Activated T-cell treated with anti-CD3 and anti-CD28 coated beads, Interleukin-2, amount 50 U/mL, for 4 hours (primary cell): ENCODE results near the gene CAMTA1. TPM values are rescaled to one million over a fixed set of nuclear protein-coding genes. Genes with fewer than 3 reads are reported as not detected.

ENCODE experiments used
- ATAC-seq, 2 donors: fragments of 200-7000 bp; cut with Tn5 transposase; one replicate each; pipeline ENCODE4 v1.10.0; 2021
- DNase-seq: peaks from one replicate; pipeline ENCODE4 v3.0.0-alpha.2; 2020
- H3K27me3 Mint-ChIP-seq: one replicate; pipeline ENCODE4 v1.8.0; 2021; ENCODE audit warnings: low read depth, mixed read lengths
- H3K36me3 Mint-ChIP-seq: one replicate; pipeline ENCODE4 v1.8.0; 2022; ENCODE audit warnings: mixed read lengths; ENCODE audit not compliant: insufficient read depth
- H3K4me1 Mint-ChIP-seq: one replicate; pipeline ENCODE4 v1.8.0; 2021; ENCODE audit warnings: low read depth, mixed read lengths
- H3K4me3 Mint-ChIP-seq: one replicate; pipeline ENCODE4 v1.8.0; 2021; ENCODE audit warnings: mild to moderate bottlenecking, moderate library complexity, mixed read lengths
- H3K9me3 Mint-ChIP-seq: one replicate; pipeline ENCODE4 v1.8.0; 2021; ENCODE audit warnings: mixed read lengths
- total RNA-seq, 3 donors: library from RNA; stranded (reverse); gene quantifications; one replicate each; pipeline ENCODE4 v1.2.1, GENCODE V29; 2021

The CAMTA1 gene
- total RNA-seq, 3 donors from 2014 or later: 47.5 to 50.3 (median 47.7) TPM

DNA sequence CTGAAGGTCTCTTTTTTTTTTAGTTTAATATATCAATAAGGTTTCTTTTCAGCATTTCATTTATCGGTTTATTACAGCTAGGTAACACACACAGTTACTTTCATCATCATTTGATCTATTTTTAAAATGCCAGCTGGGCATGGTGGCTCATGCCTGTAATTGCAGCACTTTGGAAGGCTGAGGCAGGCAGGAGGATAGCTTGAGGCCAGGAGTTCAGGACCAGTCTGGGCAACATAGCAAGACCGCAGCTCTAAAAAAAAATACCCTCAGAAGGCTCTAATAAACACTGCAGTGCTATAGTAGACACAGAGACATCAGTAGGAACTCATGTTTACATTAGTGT is 937.4 kb downstream of the CAMTA1 start:
- Mint-ChIP-seq H3K36me3 (no peaks in the 10 kb centered on the region), H3K9me3 (no peaks in the 10 kb centered on the region), H3K4me1 (peaks cover 6% of the 10 kb centered on the region), H3K4me3 (no peak overlapping the region), H3K27me3 (peaks cover 15% of the 10 kb centered on the region)
- DNase-seq: no peak
- no peak for ATAC-seq

GRCh38 chr1:7726623-7727022 is 941.4 kb downstream of the CAMTA1 start:
- H3K27me3 Mint-ChIP-seq: peaks cover 9% of the 10 kb centered on the region
- no peak for ATAC-seq
- no peaks in the 10 kb centered on the region for H3K9me3 Mint-ChIP-seq
- H3K4me1 Mint-ChIP-seq: peaks cover 6% of the 10 kb centered on the region
- H3K4me3 Mint-ChIP-seq: no peak overlapping the region
- no peaks in the 10 kb centered on the region for H3K36me3 Mint-ChIP-seq
- no peak for DNase-seq

GRCh38 chr1:7727809-7728471 is 942.7 kb downstream of the CAMTA1 start:
- Mint-ChIP-seq H3K9me3 (no peaks in the 10 kb centered on the region), H3K4me1 (peaks cover 6% of the 10 kb centered on the region), H3K4me3 (no peak overlapping the region), H3K36me3 (no peaks in the 10 kb centered on the region), H3K27me3 (peaks cover 9% of the 10 kb centered on the region)
- DNase-seq (no peak), ATAC-seq (no peak)

GRCh38 chr1:7729761-7730160 is 944.5 kb downstream of the CAMTA1 start:
- ATAC-seq: no peak
- H3K4me1 Mint-ChIP-seq: peaks cover 6% of the 10 kb centered on the region
- H3K27me3 Mint-ChIP-seq: peaks cover 9% of the 10 kb centered on the region
- no peaks in the 10 kb centered on the region for H3K36me3 Mint-ChIP-seq
- H3K4me3 Mint-ChIP-seq: no peak overlapping the region
- H3K9me3 Mint-ChIP-seq: no peaks in the 10 kb centered on the region
- no peak for DNase-seq

- H3K9me3 Mint-ChIP-seq: no peaks in the 10 kb centered on the region
- no peak for DNase-seq
- H3K36me3 Mint-ChIP-seq: no peaks in the 10 kb centered on the region
- no peaks in the 10 kb centered on the region for H3K4me1 Mint-ChIP-seq
- no peak for ATAC-seq
- no peak overlapping the region for H3K4me3 Mint-ChIP-seq
- peaks cover 12% of the 10 kb centered on the region for H3K27me3 Mint-ChIP-seq
Observed at GRCh38 chr1:7732331-7732730, 947.1 kb downstream of the CAMTA1 start.

DNA sequence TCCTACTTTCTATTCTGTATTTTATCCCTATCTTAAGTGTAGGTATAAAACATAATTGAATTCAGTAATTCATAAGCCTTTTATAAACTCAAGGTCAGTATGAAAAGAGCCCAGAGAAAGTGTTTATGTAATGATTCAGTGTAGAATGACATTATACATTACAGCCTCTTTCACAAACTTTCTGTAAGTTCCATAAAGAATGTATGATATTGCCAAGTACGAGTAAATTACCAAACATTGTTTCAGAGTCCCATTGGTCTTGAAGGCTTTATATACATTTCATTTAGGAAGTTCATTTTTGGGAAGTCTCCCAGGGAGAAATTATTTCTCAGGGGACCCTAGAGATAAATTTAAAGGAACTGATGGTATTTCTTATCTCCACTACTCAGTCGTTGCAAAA is 948.0 kb downstream of the CAMTA1 start:
- Mint-ChIP-seq H3K4me3 (no peak overlapping the region), H3K4me1 (no peaks in the 10 kb centered on the region), H3K27me3 (peaks cover 18% of the 10 kb centered on the region), H3K36me3 (no peaks in the 10 kb centered on the region), H3K9me3 (no peaks in the 10 kb centered on the region)
- DNase-seq: no peak
- ATAC-seq: no peak

DNA sequence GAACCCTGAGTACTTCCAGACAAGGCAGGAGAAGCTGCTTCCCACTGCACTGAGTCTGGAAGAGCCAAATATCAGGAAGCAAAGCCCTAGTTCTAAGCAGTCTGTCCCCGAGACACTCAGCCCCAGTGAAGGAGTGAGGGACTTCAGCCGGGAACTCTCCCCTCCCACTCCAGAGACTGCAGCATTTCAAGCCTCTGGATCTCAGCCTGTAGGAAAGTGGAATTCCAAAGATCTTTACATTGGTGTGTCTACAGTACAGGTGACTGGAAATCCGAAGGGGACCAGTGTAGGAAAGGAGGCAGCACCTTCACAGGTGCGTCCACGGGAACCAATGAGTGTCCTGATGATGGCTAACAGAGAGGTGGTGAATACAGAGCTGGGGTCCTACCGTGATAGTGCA is 952.8 kb downstream of the CAMTA1 start:
- Mint-ChIP-seq H3K9me3 (peaks cover 3% of the 10 kb centered on the region), H3K27me3 (peaks cover 9% of the 10 kb centered on the region), H3K4me1 (no peaks in the 10 kb centered on the region), H3K4me3 (no peak overlapping the region), H3K36me3 (no peaks in the 10 kb centered on the region)
- ATAC-seq: no peak
- DNase-seq: no peak

GRCh38 chr1:7743346-7743745 is 958.1 kb downstream of the CAMTA1 start:
- DNase-seq (no peak), ATAC-seq (no peak)
- Mint-ChIP-seq H3K4me3 (no peak overlapping the region), H3K9me3 (peaks cover 3% of the 10 kb centered on the region), H3K4me1 (no peaks in the 10 kb centered on the region), H3K36me3 (no peaks in the 10 kb centered on the region), H3K27me3 (peaks cover 5% of the 10 kb centered on the region)

- H3K36me3 Mint-ChIP-seq: no peaks in the 10 kb centered on the region
- DNase-seq (no peak), ATAC-seq (no peak)
- no peak overlapping the region for H3K4me3 Mint-ChIP-seq
- H3K4me1 Mint-ChIP-seq: no peaks in the 10 kb centered on the region
- H3K9me3 Mint-ChIP-seq: no peaks in the 10 kb centered on the region
- H3K27me3 Mint-ChIP-seq: peaks cover 5% of the 10 kb centered on the region
Observed at GRCh38 chr1:7744882-7745281, 959.6 kb downstream of the CAMTA1 start.

GRCh38 chr1:7745783-7746182 is 960.5 kb downstream of the CAMTA1 start:
- Mint-ChIP-seq H3K27me3 (peaks cover 5% of the 10 kb centered on the region), H3K4me3 (no peak overlapping the region), H3K36me3 (no peaks in the 10 kb centered on the region), H3K4me1 (no peaks in the 10 kb centered on the region), H3K9me3 (no peaks in the 10 kb centered on the region)
- ATAC-seq (no peak), DNase-seq (no peak)

GRCh38 chr1:7747605-7748004 is 962.4 kb downstream of the CAMTA1 start:
- Mint-ChIP-seq H3K4me1 (peaks cover 10% of the 10 kb centered on the region), H3K9me3 (no peaks in the 10 kb centered on the region), H3K4me3 (no peak overlapping the region), H3K27me3 (peaks cover 9% of the 10 kb centered on the region), H3K36me3 (no peaks in the 10 kb centered on the region)
- DNase-seq: no peak
- ATAC-seq: no peak

DNA sequence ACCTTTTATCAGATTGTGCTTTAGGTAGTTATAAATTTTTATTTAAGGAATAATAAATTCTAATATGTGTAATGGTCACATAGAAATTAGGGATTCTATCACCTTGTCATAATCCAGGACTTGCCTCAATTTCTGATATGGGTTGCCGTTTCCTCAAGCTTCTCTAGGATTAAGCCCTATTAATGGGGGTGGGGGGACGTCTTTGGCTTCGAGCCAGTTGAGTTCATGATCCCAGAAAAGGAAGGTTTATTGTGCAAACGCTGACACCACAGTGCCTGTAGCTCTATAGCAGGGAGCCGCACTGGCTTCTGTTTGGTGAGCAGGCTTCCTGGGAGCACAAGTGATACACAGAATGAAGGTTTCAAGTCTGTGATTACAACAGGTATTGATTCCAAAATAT is 963.9 kb downstream of the CAMTA1 start:
- DNase-seq (no peak), ATAC-seq (no peak)
- Mint-ChIP-seq H3K27me3 (peaks cover 11% of the 10 kb centered on the region), H3K36me3 (no peaks in the 10 kb centered on the region), H3K4me3 (no peak overlapping the region), H3K4me1 (peaks cover 23% of the 10 kb centered on the region), H3K9me3 (no peaks in the 10 kb centered on the region)

DNA sequence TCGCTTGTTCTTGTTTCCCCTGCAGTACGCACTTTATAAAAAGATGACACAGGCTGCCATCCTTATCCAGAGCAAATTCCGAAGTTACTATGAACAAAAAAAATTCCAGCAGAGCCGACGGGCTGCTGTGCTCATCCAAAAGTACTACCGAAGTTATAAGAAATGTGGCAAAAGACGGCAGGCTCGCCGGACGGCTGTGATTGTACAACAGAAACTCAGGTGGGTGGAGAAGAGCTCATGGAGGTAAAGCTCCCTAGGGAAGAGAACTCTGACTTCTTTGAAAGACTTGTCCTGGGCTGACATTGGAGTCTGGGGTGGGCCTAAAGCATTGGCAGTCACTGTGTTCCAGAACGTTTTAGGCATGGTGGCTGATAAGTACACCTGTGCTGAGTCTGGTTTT is 965.9 kb downstream of the CAMTA1 start:
- peaks cover 23% of the 10 kb centered on the region for H3K4me1 Mint-ChIP-seq

DNA sequence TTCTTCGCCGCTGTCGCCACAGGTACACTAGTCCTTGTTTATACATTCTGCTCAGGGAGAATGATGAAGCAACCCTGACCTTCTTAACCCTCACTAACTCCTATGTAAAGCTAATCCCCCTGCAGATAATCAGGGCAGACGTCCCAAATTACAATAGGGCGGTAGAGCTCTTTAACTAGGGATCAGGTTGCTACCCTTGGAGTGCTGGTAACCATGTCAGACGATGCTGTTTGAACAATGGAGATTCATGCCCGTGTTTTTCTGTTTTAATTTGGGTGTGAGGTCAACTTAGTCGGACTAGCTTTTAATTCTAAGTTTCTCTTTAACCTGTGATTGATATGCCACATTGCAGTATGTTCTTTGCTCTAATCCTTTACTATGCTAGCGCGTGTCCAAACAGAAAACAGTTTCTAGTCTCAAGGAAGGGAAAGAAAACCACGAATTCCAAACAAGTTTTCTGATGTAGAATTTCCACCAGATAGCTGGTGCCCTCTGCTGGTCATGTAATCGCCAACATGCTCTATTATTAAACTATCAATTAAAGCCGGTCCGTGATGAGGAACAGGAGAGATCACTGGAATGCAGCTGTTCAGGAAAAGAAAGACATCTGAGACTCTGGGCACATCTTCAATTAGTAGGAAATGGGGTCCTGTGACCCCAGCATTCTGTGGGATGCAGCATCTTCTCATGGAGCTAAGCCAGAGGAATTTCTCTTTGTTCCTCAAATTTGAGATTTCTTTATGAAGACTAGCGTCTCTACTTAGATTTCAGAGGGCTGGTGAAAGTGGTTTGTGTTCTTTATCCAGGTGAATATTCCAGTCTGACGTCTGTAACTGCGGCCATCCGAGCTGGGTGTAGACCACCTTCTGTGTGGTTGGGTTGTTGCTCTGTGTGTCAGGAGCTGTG is 967.5 kb downstream of the CAMTA1 start:
- Mint-ChIP-seq H3K27me3 (peaks cover 7% of the 10 kb centered on the region), H3K4me3 (peak overlapping the region; percentile 65), H3K9me3 (no peaks in the 10 kb centered on the region), H3K36me3 (no peaks in the 10 kb centered on the region), H3K4me1 (peaks cover 23% of the 10 kb centered on the region)
- DNase-seq: peak; percentile 43
- peak in 1 of 2 donors; percentile 43 for ATAC-seq

More for the DNA sequence above, 965.9 kb downstream of the CAMTA1 start:
- H3K36me3 Mint-ChIP-seq: no peaks in the 10 kb centered on the region
- ATAC-seq (no peak), DNase-seq (no peak)
- H3K9me3 Mint-ChIP-seq: no peaks in the 10 kb centered on the region
- no peak overlapping the region for H3K4me3 Mint-ChIP-seq
- H3K27me3 Mint-ChIP-seq: peaks cover 7% of the 10 kb centered on the region

GRCh38 chr1:7753641-7754040 is 968.4 kb downstream of the CAMTA1 start:
- Mint-ChIP-seq H3K27me3 (peaks cover 7% of the 10 kb centered on the region), H3K9me3 (no peaks in the 10 kb centered on the region), H3K4me1 (peaks cover 23% of the 10 kb centered on the region), H3K36me3 (no peaks in the 10 kb centered on the region), H3K4me3 (no peak overlapping the region)
- DNase-seq (no peak), ATAC-seq (no peak)
